H9 (cell line): Measurements from ENCODE around the gene ZNF414. TPM values are rescaled to one million over a fixed set of nuclear protein-coding genes. Genes with fewer than 3 reads are reported as not detected.
"Not testable (repeated sequence)": the region's sequence is repeated elsewhere in the genome, so short reads cannot be mapped to it uniquely, and the experiment has no call there.

Experiments used
- DNase-seq: peaks from one replicate; pipeline ENCODE4 v3.0.0-alpha.2; 2017
- H2AFZ ChIP-seq: one replicate; pipeline ENCODE4 v1.6.1; 2013; ENCODE audit warnings: mild to moderate bottlenecking, low read length, control low read depth, moderate library complexity
- H2AK5ac ChIP-seq: 2 replicates; pipeline ENCODE4 v1.6.1; 2013; ENCODE audit warnings: low read length, control low read depth, mixed read lengths; ENCODE audit not compliant: insufficient read length
- H2BK120ac ChIP-seq: one replicate; pipeline ENCODE4 v1.6.1; 2013; ENCODE audit warnings: low read depth, mild to moderate bottlenecking, low read length, control low read depth, inconsistent platforms; ENCODE audit not compliant: poor library complexity, severe bottlenecking
- H2BK12ac ChIP-seq: 2 replicates; pipeline ENCODE4 v1.6.1; 2013; ENCODE audit warnings: low read length, control low read depth, mixed read lengths, low read depth; ENCODE audit not compliant: insufficient read length
- H2BK15ac ChIP-seq: 2 replicates; pipeline ENCODE4 v1.6.1; 2013; ENCODE audit warnings: low read depth, low read length, control low read depth
- H2BK20ac ChIP-seq: one replicate; pipeline ENCODE4 v1.6.1; 2013; ENCODE audit warnings: low read depth, mild to moderate bottlenecking, low read length, control low read depth, inconsistent platforms; ENCODE audit not compliant: poor library complexity, severe bottlenecking
- H2BK5ac ChIP-seq: 2 replicates; pipeline ENCODE4 v1.6.1; 2013; ENCODE audit warnings: low read length, control low read depth, mixed read lengths; ENCODE audit not compliant: insufficient read length
- H3K14ac ChIP-seq: 2 replicates; pipeline ENCODE4 v1.6.1; 2013; ENCODE audit warnings: low read length, control low read depth; ENCODE audit not compliant: insufficient read depth
- H3K18ac ChIP-seq: 2 replicates; pipeline ENCODE4 v1.6.1; 2013; ENCODE audit warnings: low read depth, mild to moderate bottlenecking, mixed read lengths, low read length, control low read depth; ENCODE audit not compliant: insufficient read length
- H3K23ac ChIP-seq: 2 replicates; pipeline ENCODE4 v1.6.1; 2013; ENCODE audit warnings: low read length, control low read depth, mixed read lengths, low read depth; ENCODE audit not compliant: insufficient read length
- H3K23me2 ChIP-seq: 2 replicates; pipeline ENCODE4 v1.6.1; 2013; ENCODE audit warnings: low read depth, mild to moderate bottlenecking, mixed read lengths, low read length, control low read depth; ENCODE audit not compliant: insufficient read length, poor library complexity, severe bottlenecking
- H3K27ac ChIP-seq: 2 replicates; pipeline ENCODE4 v1.5.1; 2013; ENCODE audit warnings: low read length, control low read depth, mixed read lengths, low read depth; ENCODE audit not compliant: insufficient read length
- H3K27me3 ChIP-seq: 2 replicates; pipeline ENCODE4 v1.6.1; 2013; ENCODE audit warnings: low read length, control low read depth, inconsistent platforms; ENCODE audit not compliant: insufficient read depth
- H3K4ac ChIP-seq: 2 replicates; pipeline ENCODE4 v1.6.1; 2013; ENCODE audit warnings: low read depth, mild to moderate bottlenecking, control low read depth, inconsistent platforms, low read length, moderate library complexity
- H3K4me1 ChIP-seq: 2 replicates; pipeline ENCODE4 v1.6.1; 2013; ENCODE audit warnings: low read length, control low read depth, inconsistent platforms; ENCODE audit not compliant: insufficient read depth
- H3K4me2 ChIP-seq: 2 replicates; pipeline ENCODE4 v1.6.1; 2013; ENCODE audit warnings: low read length, control low read depth, mixed read lengths; ENCODE audit not compliant: insufficient read length, insufficient read depth
- H3K56ac ChIP-seq: 2 replicates; pipeline ENCODE4 v1.6.1; 2013; ENCODE audit warnings: low read depth, mild to moderate bottlenecking, mixed read lengths, low read length, control low read depth; ENCODE audit not compliant: insufficient read length
- H3K79me1 ChIP-seq: 2 replicates; pipeline ENCODE4 v1.6.1; 2013; ENCODE audit warnings: low read depth, mild to moderate bottlenecking, moderate library complexity, low read length, control low read depth, inconsistent platforms; ENCODE audit not compliant: insufficient read depth, poor library complexity, severe bottlenecking
- H3K79me2 ChIP-seq: 2 replicates; pipeline ENCODE4 v1.6.1; 2013; ENCODE audit warnings: low read length, control low read depth, inconsistent platforms; ENCODE audit not compliant: insufficient read depth
- H3K9ac ChIP-seq: 2 replicates; pipeline ENCODE4 v1.6.1; 2013; ENCODE audit warnings: low read length, control low read depth, mixed read lengths; ENCODE audit not compliant: insufficient read length; ENCODE audit errors: extremely low read depth
- H3K9me3 ChIP-seq: one replicate; pipeline ENCODE4 v1.6.1; 2013; ENCODE audit warnings: low read depth, low read length, inconsistent platforms; ENCODE audit not compliant: control insufficient read depth
- H3T11ph ChIP-seq: one replicate; pipeline ENCODE4 v1.6.1; 2013; ENCODE audit warnings: mild to moderate bottlenecking, low read length, control low read depth, inconsistent platforms
- H4K20me1 ChIP-seq: one replicate; pipeline ENCODE4 v1.6.1; 2013; ENCODE audit not compliant: control insufficient read depth, insufficient read length, insufficient read depth
- H4K5ac ChIP-seq: 2 replicates; pipeline ENCODE4 v1.6.1; 2013; ENCODE audit warnings: low read depth, mild to moderate bottlenecking, mixed read lengths, low read length, control low read depth; ENCODE audit not compliant: insufficient read length
- H4K8ac ChIP-seq: replicated peaks from 2 replicates; pipeline ENCODE4 v1.6.1; 2013; ENCODE audit warnings: low read length, control low read depth, mixed read lengths, low read depth; ENCODE audit not compliant: insufficient read length
- H4K91ac ChIP-seq: 2 replicates; pipeline ENCODE4 v1.6.1; 2013; ENCODE audit warnings: low read depth, mild to moderate bottlenecking, moderate library complexity, mixed read lengths, low read length, control low read depth; ENCODE audit not compliant: insufficient read length
- H3K27ac Mint-ChIP-seq, 3 experiments: 2 replicates in 2 of 3; 3 replicates in 1 of 3; pipeline ENCODE4 v1.8.0; 2020 to 2021; ENCODE audit warnings: mixed read lengths in 3 of 3, mild to moderate bottlenecking in 1 of 3, moderate library complexity in 1 of 3
- H3K27me3 Mint-ChIP-seq: 2 replicates; pipeline ENCODE4 v1.8.0; 2021; ENCODE audit warnings: low read depth, mild to moderate bottlenecking, moderate library complexity, mixed read lengths
- H3K36me3 Mint-ChIP-seq, 3 experiments: 2 replicates in 2 of 3; 3 replicates in 1 of 3; pipeline ENCODE4 v1.8.0; 2020 to 2021; ENCODE audit warnings: low read depth in 3 of 3, mixed read lengths in 3 of 3; ENCODE audit not compliant: insufficient read depth in 1 of 3
- H3K4me1 Mint-ChIP-seq, 2 experiments: 2 replicates each; pipeline ENCODE4 v1.8.0; 2020; ENCODE audit warnings: mixed read lengths in 2 of 2
- H3K4me3 Mint-ChIP-seq, 2 experiments: 2 replicates in 1 of 2; 3 replicates in 1 of 2; pipeline ENCODE4 v1.8.0; 2020 to 2021; ENCODE audit warnings: mild to moderate bottlenecking in 2 of 2, mixed read lengths in 2 of 2, moderate library complexity in 1 of 2
- H3K9me3 Mint-ChIP-seq, 2 experiments: 2 replicates in 1 of 2; 3 replicates in 1 of 2; pipeline ENCODE4 v1.8.0; 2020; ENCODE audit warnings: mild to moderate bottlenecking in 2 of 2, mixed read lengths in 2 of 2, moderate library complexity in 1 of 2
- CTCF ChIP-seq: fragments of 200-600 bp; sonication (generic); conservative IDR thresholded peaks from 3 replicates; pipeline ENCODE4 v1.8.0; 2021; ENCODE audit warnings: antibody characterized with exemption, mild to moderate bottlenecking
- WGBS: extraction: QIAGEN DNeasy Blood & Tissue Kit; methylation state at CpG from one replicate; pipeline ENCODE4 v1.1.7; 2013; ENCODE audit warnings: missing lambda C conversion rate, low lambda C conversion rate, mixed read lengths; ENCODE audit not compliant: insufficient read length; ENCODE audit errors: extremely low coverage; 5-methylcytosine and 5-hydroxymethylcytosine counted together
- total RNA-seq: library from RNA; stranded (reverse); gene quantifications from 2 replicates; pipeline ENCODE4 v1.2.1, GENCODE V29; 2021

ZNF414 gene
- total RNA-seq, 1 experiment from 2014 or later, result 29.3 TPM

- H3K27ac Mint-ChIP-seq, result peak overlapping the region in 2 of 3 experiments; percentile 11 to 21; a peak in 1 of 7 replicates
- WGBS, result no CpG with 5 or more reads among the region's 6 CpGs
Measured at GRCh38 chr19:8557642-8558238, 43.8 kb upstream of the ZNF414 start.

GRCh38 chr19:8553729-8554128, 39.8 kb upstream of the ZNF414 start:
- H3K27ac Mint-ChIP-seq, H3T11ph ChIP-seq, H3K9ac ChIP-seq, H2BK15ac ChIP-seq, H4K91ac ChIP-seq, H2BK120ac ChIP-seq, H3K18ac ChIP-seq, H2AK5ac ChIP-seq, H3K9me3 ChIP-seq, H2BK12ac ChIP-seq, H3K36me3 Mint-ChIP-seq, H3K23me2 ChIP-seq, H3K23ac ChIP-seq, H2AFZ ChIP-seq, H3K14ac ChIP-seq, H3K27me3 ChIP-seq, H3K4me3 Mint-ChIP-seq, H3K9me3 Mint-ChIP-seq, H3K79me2 ChIP-seq, H2BK20ac ChIP-seq, H3K27ac ChIP-seq, DNase-seq, H2BK5ac ChIP-seq, H3K56ac ChIP-seq, H4K8ac ChIP-seq, H3K4me1 ChIP-seq, H4K20me1 ChIP-seq, H4K5ac ChIP-seq, H3K79me1 ChIP-seq, H3K4ac ChIP-seq, H3K4me2 ChIP-seq: not testable (repeated sequence)
- WGBS, result no CpG with 5 or more reads among the region's 7 CpGs
- H3K4me1 Mint-ChIP-seq, result peaks cover 4 to 12% of the 10 kb centered on the region in 2 experiments
- H3K27me3 Mint-ChIP-seq, result peaks cover 19% of the 10 kb centered on the region

More at GRCh38 chr19:8557642-8558238, 43.8 kb upstream of the ZNF414 start:
- no peaks in the 10 kb centered on the region for H3K79me1 ChIP-seq
- H2BK120ac ChIP-seq, result no peak overlapping the region
- no peak overlapping the region for H2AK5ac ChIP-seq
- no peak overlapping the region for H4K91ac ChIP-seq
- H2BK15ac ChIP-seq, result no peak overlapping the region
- TF ChIP-seq CTCF, result no peak
- no peaks in the 10 kb centered on the region for H3K9me3 ChIP-seq
- peak overlapping the region; percentile 26 for H3K27ac ChIP-seq
- Mint-ChIP-seq H3K36me3 (no peaks in the 10 kb centered on the region; a peak in 1 of 7 replicates), H3K4me1 (peaks cover 5 to 13% of the 10 kb centered on the region in 2 experiments), H3K27me3 (peaks cover 15% of the 10 kb centered on the region), H3K4me3 (no peak overlapping the region), H3K9me3 (no peaks in the 10 kb centered on the region)
- no peak for DNase-seq
- no peak overlapping the region for H3K23ac ChIP-seq
- H3K4me1 ChIP-seq, result no peaks in the 10 kb centered on the region; the same call in 1 of the 2 replicates
- H3K23me2 ChIP-seq, result no peaks in the 10 kb centered on the region
- no peak overlapping the region for H2AFZ ChIP-seq
- H2BK5ac ChIP-seq, result no peak overlapping the region
- no peaks in the 10 kb centered on the region for H4K20me1 ChIP-seq
- H3K14ac ChIP-seq, result no peak overlapping the region
- peak overlapping the region; percentile 72 for H4K5ac ChIP-seq
- H3K79me2 ChIP-seq, result no peaks in the 10 kb centered on the region
- H3T11ph ChIP-seq, result no peak overlapping the region
- H2BK12ac ChIP-seq, result no peak overlapping the region
- no peak overlapping the region for H4K8ac ChIP-seq
- H3K4me2 ChIP-seq, result no peak overlapping the region
- no peak overlapping the region for H2BK20ac ChIP-seq
- H3K56ac ChIP-seq, result no peak overlapping the region
- H3K27me3 ChIP-seq, result no peaks in the 10 kb centered on the region
- H3K4ac ChIP-seq, result no peak overlapping the region
- H3K18ac ChIP-seq, result peak overlapping the region; percentile 64
- no peak overlapping the region for H3K9ac ChIP-seq
